ENCODE data around the gene REPS2. TPM values are rescaled to one million over a fixed set of nuclear protein-coding genes. Genes with fewer than 3 reads are reported as not detected.

The REPS2 gene
- total and polyA plus RNA-seq, 2 experiments from 2014 or later, result 1.2 to 4.4 TPM

DNA sequence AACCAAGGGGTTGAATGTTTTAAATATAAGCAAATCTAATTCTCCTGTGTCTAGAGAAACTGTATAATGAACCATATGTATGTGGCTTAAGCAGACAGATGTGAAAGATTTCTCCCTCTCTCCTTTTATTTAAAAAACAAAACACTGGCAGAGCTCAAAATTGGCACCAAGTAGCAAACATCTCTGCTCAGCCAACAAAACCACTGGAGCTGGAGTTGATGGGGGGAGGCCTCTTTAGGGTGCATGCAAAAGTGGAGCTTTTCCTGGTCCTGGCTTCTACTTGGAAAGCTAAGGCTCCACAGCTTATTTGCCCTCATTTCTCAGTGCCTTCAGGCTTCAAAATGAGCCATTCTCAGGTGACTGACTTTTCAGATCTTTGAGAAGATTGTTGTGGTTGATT lies 95.6 kb downstream of the REPS2 start:
- Histone ChIP-seq H3K4me3 (no peak overlapping the region), H3K27ac (ENCODE audit: low read depth) (no peak overlapping the region), H2AFZ (no peak overlapping the region), H3F3A (replicated peaks; ENCODE audit: low read depth) (no peaks in the 10 kb centered on the region), H4K20me1 (replicated peaks; ENCODE audit: insufficient read depth) (no peaks in the 10 kb centered on the region), H3K4me1 (ENCODE audit: insufficient read depth) (no peaks in the 10 kb centered on the region), H3K9me2 (ENCODE audit: insufficient read depth) (no peaks in the 10 kb centered on the region), H3K27me3 (ENCODE audit: insufficient read depth) (no peaks in the 10 kb centered on the region), H3K4me2 (no peak overlapping the region), H3K36me3 (ENCODE audit: insufficient read depth) (no peaks in the 10 kb centered on the region), H3K79me2 (replicated peaks; ENCODE audit: insufficient read depth) (no peaks in the 10 kb centered on the region)
- ATAC-seq, result no peak
- Mint-ChIP-seq H3K4me3 (no peak overlapping the region), H3K27me3 (ENCODE audit: insufficient read depth, low read depth, poor library complexity) (no peaks in the 10 kb centered on the region), H3K36me3 (ENCODE audit: low read depth) (no peaks in the 10 kb centered on the region), H3K27ac (no peak overlapping the region), H3K4me1 (0 out of 3 replicates have a peak, but pooled peaks cover 4% of the 10 kb centered on the region), H3K9me3 (no peaks in the 10 kb centered on the region)
- no peak for DNase-seq (ENCODE audit: low spot score)
- TF ChIP-seq ZNF462 (CRISPR knock-in tag; IDR thresholded peaks at IDR 0.05) (no peak), POLR2AphosphoS5 (IDR thresholded peaks at IDR 0.05; ENCODE audit: low read depth) (no peak), NANOG (IDR thresholded peaks at IDR 0.05; ENCODE audit: borderline replicate concordance) (no peak), EZH2phosphoT487 (IDR thresholded peaks at IDR 0.05; ENCODE audit: unreplicated experiment) (no peak), STAT1 (IDR thresholded peaks at IDR 0.05; ENCODE audit: unreplicated experiment) (no peak), ZNF331 (CRISPR knock-in tag; IDR thresholded peaks at IDR 0.05; ENCODE audit: low read depth) (no peak), CREB1 (CRISPR knock-in tag; IDR thresholded peaks at IDR 0.05; ENCODE audit: low read depth) (no peak), ZNF114 (CRISPR knock-in tag; IDR thresholded peaks at IDR 0.05) (no peak), EZH2 (IDR thresholded peaks at IDR 0.05; ENCODE audit: low read depth, unreplicated experiment) (no peak), JUNB (IDR thresholded peaks at IDR 0.05; ENCODE audit: unreplicated experiment) (no peak)
- TF ChIP-seq, protein P1, sequence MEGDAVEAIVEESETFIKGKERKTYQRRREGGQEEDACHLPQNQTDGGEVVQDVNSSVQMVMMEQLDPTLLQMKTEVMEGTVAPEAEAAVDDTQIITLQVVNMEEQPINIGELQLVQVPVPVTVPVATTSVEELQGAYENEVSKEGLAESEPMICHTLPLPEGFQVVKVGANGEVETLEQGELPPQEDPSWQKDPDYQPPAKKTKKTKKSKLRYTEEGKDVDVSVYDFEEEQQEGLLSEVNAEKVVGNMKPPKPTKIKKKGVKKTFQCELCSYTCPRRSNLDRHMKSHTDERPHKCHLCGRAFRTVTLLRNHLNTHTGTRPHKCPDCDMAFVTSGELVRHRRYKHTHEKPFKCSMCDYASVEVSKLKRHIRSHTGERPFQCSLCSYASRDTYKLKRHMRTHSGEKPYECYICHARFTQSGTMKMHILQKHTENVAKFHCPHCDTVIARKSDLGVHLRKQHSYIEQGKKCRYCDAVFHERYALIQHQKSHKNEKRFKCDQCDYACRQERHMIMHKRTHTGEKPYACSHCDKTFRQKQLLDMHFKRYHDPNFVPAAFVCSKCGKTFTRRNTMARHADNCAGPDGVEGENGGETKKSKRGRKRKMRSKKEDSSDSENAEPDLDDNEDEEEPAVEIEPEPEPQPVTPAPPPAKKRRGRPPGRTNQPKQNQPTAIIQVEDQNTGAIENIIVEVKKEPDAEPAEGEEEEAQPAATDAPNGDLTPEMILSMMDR (conservative IDR thresholded peaks at IDR 0.05; ENCODE audit: low read depth in 2 of 2), result no peak
- TF ChIP-seq, protein P2, sequence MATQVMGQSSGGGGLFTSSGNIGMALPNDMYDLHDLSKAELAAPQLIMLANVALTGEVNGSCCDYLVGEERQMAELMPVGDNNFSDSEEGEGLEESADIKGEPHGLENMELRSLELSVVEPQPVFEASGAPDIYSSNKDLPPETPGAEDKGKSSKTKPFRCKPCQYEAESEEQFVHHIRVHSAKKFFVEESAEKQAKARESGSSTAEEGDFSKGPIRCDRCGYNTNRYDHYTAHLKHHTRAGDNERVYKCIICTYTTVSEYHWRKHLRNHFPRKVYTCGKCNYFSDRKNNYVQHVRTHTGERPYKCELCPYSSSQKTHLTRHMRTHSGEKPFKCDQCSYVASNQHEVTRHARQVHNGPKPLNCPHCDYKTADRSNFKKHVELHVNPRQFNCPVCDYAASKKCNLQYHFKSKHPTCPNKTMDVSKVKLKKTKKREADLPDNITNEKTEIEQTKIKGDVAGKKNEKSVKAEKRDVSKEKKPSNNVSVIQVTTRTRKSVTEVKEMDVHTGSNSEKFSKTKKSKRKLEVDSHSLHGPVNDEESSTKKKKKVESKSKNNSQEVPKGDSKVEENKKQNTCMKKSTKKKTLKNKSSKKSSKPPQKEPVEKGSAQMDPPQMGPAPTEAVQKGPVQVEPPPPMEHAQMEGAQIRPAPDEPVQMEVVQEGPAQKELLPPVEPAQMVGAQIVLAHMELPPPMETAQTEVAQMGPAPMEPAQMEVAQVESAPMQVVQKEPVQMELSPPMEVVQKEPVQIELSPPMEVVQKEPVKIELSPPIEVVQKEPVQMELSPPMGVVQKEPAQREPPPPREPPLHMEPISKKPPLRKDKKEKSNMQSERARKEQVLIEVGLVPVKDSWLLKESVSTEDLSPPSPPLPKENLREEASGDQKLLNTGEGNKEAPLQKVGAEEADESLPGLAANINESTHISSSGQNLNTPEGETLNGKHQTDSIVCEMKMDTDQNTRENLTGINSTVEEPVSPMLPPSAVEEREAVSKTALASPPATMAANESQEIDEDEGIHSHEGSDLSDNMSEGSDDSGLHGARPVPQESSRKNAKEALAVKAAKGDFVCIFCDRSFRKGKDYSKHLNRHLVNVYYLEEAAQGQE (IDR thresholded peaks at IDR 0.05; ENCODE audit: unreplicated experiment), result no peak
- TF ChIP-seq, protein P3, sequence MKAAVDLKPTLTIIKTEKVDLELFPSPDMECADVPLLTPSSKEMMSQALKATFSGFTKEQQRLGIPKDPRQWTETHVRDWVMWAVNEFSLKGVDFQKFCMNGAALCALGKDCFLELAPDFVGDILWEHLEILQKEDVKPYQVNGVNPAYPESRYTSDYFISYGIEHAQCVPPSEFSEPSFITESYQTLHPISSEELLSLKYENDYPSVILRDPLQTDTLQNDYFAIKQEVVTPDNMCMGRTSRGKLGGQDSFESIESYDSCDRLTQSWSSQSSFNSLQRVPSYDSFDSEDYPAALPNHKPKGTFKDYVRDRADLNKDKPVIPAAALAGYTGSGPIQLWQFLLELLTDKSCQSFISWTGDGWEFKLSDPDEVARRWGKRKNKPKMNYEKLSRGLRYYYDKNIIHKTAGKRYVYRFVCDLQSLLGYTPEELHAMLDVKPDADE (IDR thresholded peaks at IDR 0.05), result no peak

Measured in GM23338 (cell line).